Neural progenitor cell (in vitro differentiated cells): ENCODE measurements around the gene SHROOM1.

Experiments
- CTCF ChIP-seq: fragments of 200-600 bp; sonication (generic); IDR thresholded peaks from 2 replicates; pipeline ENCODE4 v1.5.1; 2017; ENCODE audit warnings: antibody characterized with exemption, mild to moderate bottlenecking
- EZH2 ChIP-seq: fragments of 200-600 bp; sonication (generic); IDR thresholded peaks from 2 replicates; pipeline ENCODE4 v1.6.1; 2017; ENCODE audit warnings: antibody characterized with exemption, mild to moderate bottlenecking, moderate library complexity
- EZH2phosphoT487 ChIP-seq: fragments of 200-600 bp; sonication (generic); IDR thresholded peaks from 2 replicates; pipeline ENCODE4 v1.6.1; 2017; ENCODE audit warnings: antibody characterized with exemption

- no peak for TF ChIP-seq CTCF
- TF ChIP-seq EZH2phosphoT487 = no peak
- no peak for TF ChIP-seq EZH2
These were observed 30.3 kb upstream of the SHROOM1 start for GRCh38 chr5:132860742-132861141.
